ENCODE measurements around the gene CANT1.
"Not testable (repeated sequence)": the region's sequence is repeated elsewhere in the genome, so short reads cannot be mapped to it uniquely, and the experiment has no call there.

The CANT1 gene

GRCh38 chr17:79043191-79043930 is 33.8 kb upstream of the CANT1 start:
- no peak for DNase-seq (ENCODE audit: low spot score)

- DNase-seq (ENCODE audit: low spot score), result peak; percentile 85
Measured at GRCh38 chr17:79042421-79043190, 33.0 kb upstream of the CANT1 start.

GRCh38 chr17:79041723-79042420 is 32.3 kb upstream of the CANT1 start:
- DNase-seq (ENCODE audit: low spot score), result no peak

GRCh38 chr17:79041041-79041570 is 31.5 kb upstream of the CANT1 start:
- DNase-seq (ENCODE audit: low spot score), result no peak

GRCh38 chr17:79039886-79040285 is 30.3 kb upstream of the CANT1 start:
- no peak for DNase-seq (ENCODE audit: low spot score)

- no peak for DNase-seq (ENCODE audit: low spot score)
Measured at GRCh38 chr17:79039171-79039570, 29.6 kb upstream of the CANT1 start.

- DNase-seq (ENCODE audit: low spot score), result no peak
Measured at GRCh38 chr17:79038545-79039135, 29.1 kb upstream of the CANT1 start.

GRCh38 chr17:79036596-79036995 is 27.0 kb upstream of the CANT1 start:
- DNase-seq (ENCODE audit: low spot score), result no peak

GRCh38 chr17:79036181-79036580 is 26.6 kb upstream of the CANT1 start:
- DNase-seq (ENCODE audit: low spot score), result no peak

GRCh38 chr17:79035686-79036085 is 26.1 kb upstream of the CANT1 start:
- no peak for DNase-seq (ENCODE audit: low spot score)

GRCh38 chr17:79034931-79035485 is 25.4 kb upstream of the CANT1 start:
- DNase-seq (ENCODE audit: low spot score), result no peak

GRCh38 chr17:79033741-79034501 is 24.4 kb upstream of the CANT1 start:
- no peak for DNase-seq (ENCODE audit: low spot score)

GRCh38 chr17:79033046-79033616 is 23.6 kb upstream of the CANT1 start:
- no peak for DNase-seq (ENCODE audit: low spot score)

- no peak for DNase-seq (ENCODE audit: low spot score)
Measured at GRCh38 chr17:79031996-79032875, 22.7 kb upstream of the CANT1 start.

GRCh38 chr17:79030636-79031035 is 21.1 kb upstream of the CANT1 start:
- not testable (repeated sequence) for DNase-seq (ENCODE audit: low spot score)

GRCh38 chr17:79029327-79030009 is 19.9 kb upstream of the CANT1 start:
- no peak for DNase-seq (ENCODE audit: low spot score)

GRCh38 chr17:79028496-79029326 is 19.1 kb upstream of the CANT1 start:
- no peak for DNase-seq (ENCODE audit: low spot score)

- DNase-seq (ENCODE audit: low spot score), result no peak
Measured at GRCh38 chr17:79027925-79028491, 18.4 kb upstream of the CANT1 start.

All from HuH-7 (cell line).